Fibroblast of skin of left quadriceps (primary cell): Measurements from ENCODE around the gene IMMP2L.
A peak's percentile ranks its signal among the peaks of the same experiment; 100 is the strongest.
"Not testable (repeated sequence)": the region's sequence is repeated elsewhere in the genome, so short reads cannot be mapped to it uniquely, and the experiment has no call there.

Source experiments
- DNase-seq, 2 experiments: peaks; one replicate each; pipeline ENCODE4 v3.0.0-alpha.2; 2013; ENCODE audit warnings: low read depth in 2 of 2

Gene IMMP2L

GRCh38 chr7:111264111-111264868 lies 298.0 kb downstream of the IMMP2L start:
- no peak for DNase-seq

GRCh38 chr7:111262293-111263116 lies 299.8 kb downstream of the IMMP2L start:
- DNase-seq, result no peak

GRCh38 chr7:111261496-111261895 lies 300.8 kb downstream of the IMMP2L start:
- DNase-seq, result no peak

GRCh38 chr7:111259991-111260390 lies 302.3 kb downstream of the IMMP2L start:
- no peak for DNase-seq

GRCh38 chr7:111256391-111256790 lies 305.9 kb downstream of the IMMP2L start:
- no peak for DNase-seq

GRCh38 chr7:111255576-111255975 lies 306.7 kb downstream of the IMMP2L start:
- DNase-seq, result no peak

GRCh38 chr7:111251365-111251764 lies 310.9 kb downstream of the IMMP2L start:
- not testable (repeated sequence) for DNase-seq

- not testable (repeated sequence) for DNase-seq
Observed at GRCh38 chr7:111249807-111250206, 312.5 kb downstream of the IMMP2L start.

GRCh38 chr7:111242141-111242755 lies 320.0 kb downstream of the IMMP2L start:
- DNase-seq, result no peak

- DNase-seq, result no peak
Observed at GRCh38 chr7:111240371-111240770, 321.9 kb downstream of the IMMP2L start.

- DNase-seq, result no peak
Observed at GRCh38 chr7:111239437-111239836, 322.9 kb downstream of the IMMP2L start.

- DNase-seq, result no peak
Observed at GRCh38 chr7:111238886-111239285, 323.4 kb downstream of the IMMP2L start.

- DNase-seq, result no peak
Observed at GRCh38 chr7:111235709-111236108, 326.6 kb downstream of the IMMP2L start.

GRCh38 chr7:111232249-111233084 lies 329.8 kb downstream of the IMMP2L start:
- DNase-seq, result peak; percentile 41 to 43

- peak in 1 of 2 experiments; percentile 1 for DNase-seq
Observed at GRCh38 chr7:111229916-111230315, 332.4 kb downstream of the IMMP2L start.

- no peak for DNase-seq
Observed at GRCh38 chr7:111229181-111229740, 333.0 kb downstream of the IMMP2L start.

- DNase-seq, result no peak
Observed at GRCh38 chr7:111228437-111228836, 333.9 kb downstream of the IMMP2L start.

- DNase-seq, result no peak
Observed at GRCh38 chr7:111226800-111227199, 335.5 kb downstream of the IMMP2L start.

- no peak for DNase-seq
Observed at GRCh38 chr7:111224354-111225231, 337.7 kb downstream of the IMMP2L start.

- DNase-seq, result no peak
Observed at GRCh38 chr7:111223802-111224253, 338.5 kb downstream of the IMMP2L start.
